Fibroblast of pulmonary artery (primary cell): ENCODE measurements around the gene SMYD2.

Experiments
- DNase-seq: peaks from one replicate; pipeline ENCODE4 v3.0.0-alpha.2; 2010; ENCODE audit warnings: low read depth
- H3K4me3 ChIP-seq: replicated peaks from 2 replicates; pipeline ENCODE4 v1.5.1; 2011; ENCODE audit warnings: low read depth, mild to moderate bottlenecking, control low read depth, low read length, moderate library complexity
- TF ChIP-seq, protein P1 (sequence below): IDR thresholded peaks from 2 replicates; pipeline ENCODE4 v1.5.1; 2011; ENCODE audit warnings: mild to moderate bottlenecking, control low read depth, low read length, inconsistent platforms; ENCODE audit errors: missing control alignments

The SMYD2 gene

DNA sequence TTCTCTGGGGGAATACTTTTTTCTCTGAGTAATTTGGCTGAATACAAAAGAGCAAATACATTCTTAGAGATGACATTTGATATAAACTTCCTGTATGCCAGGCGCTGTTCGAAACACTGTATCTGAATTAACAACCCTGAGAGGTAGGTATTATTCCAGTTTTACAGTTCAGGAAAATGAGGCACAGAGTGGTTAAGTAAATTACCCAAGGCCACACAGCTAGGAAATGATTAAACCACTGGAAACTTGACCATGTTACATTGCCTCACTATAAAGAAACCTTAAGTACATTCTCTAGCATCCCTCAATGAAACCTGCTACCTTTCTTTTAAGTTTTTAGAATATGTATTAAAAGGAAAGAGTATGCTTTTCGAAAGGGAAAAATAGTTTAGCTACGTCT, 54.6 kb downstream of the SMYD2 start:
- no peak for DNase-seq

GRCh38 chr1:214337015-214337414, 56.1 kb downstream of the SMYD2 start:
- DNase-seq: no peak
- no peak overlapping the region for H3K4me3 ChIP-seq
- TF ChIP-seq, protein P1, sequence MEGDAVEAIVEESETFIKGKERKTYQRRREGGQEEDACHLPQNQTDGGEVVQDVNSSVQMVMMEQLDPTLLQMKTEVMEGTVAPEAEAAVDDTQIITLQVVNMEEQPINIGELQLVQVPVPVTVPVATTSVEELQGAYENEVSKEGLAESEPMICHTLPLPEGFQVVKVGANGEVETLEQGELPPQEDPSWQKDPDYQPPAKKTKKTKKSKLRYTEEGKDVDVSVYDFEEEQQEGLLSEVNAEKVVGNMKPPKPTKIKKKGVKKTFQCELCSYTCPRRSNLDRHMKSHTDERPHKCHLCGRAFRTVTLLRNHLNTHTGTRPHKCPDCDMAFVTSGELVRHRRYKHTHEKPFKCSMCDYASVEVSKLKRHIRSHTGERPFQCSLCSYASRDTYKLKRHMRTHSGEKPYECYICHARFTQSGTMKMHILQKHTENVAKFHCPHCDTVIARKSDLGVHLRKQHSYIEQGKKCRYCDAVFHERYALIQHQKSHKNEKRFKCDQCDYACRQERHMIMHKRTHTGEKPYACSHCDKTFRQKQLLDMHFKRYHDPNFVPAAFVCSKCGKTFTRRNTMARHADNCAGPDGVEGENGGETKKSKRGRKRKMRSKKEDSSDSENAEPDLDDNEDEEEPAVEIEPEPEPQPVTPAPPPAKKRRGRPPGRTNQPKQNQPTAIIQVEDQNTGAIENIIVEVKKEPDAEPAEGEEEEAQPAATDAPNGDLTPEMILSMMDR: no peak

More for the DNA sequence above, 54.6 kb downstream of the SMYD2 start:
- TF ChIP-seq, protein P1: no peak
- H3K4me3 ChIP-seq: no peak overlapping the region

GRCh38 chr1:214337511-214337910, 56.6 kb downstream of the SMYD2 start:
- DNase-seq: peak; percentile 85

DNA sequence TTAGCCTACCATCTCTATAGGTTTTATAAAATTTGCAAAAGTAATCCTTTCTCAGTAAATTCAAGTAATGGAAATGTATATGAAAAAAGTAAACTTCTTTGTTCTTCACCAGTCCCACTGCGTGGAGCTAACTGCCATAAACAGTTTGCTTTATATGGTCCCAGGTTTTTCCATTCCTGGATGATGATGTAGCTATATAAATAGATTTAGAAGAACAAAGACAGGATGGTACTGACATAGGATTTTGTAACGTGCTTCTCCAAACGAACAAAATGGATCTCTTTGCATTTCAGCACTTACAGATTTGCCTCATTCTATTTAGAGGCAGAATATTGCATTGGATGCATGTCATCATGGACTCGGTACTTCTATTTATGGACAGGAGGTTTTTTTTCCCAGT, 57.3 kb downstream of the SMYD2 start:
- TF ChIP-seq, protein P1: no peak
- no peak for DNase-seq
- H3K4me3 ChIP-seq: no peak overlapping the region

More at GRCh38 chr1:214337511-214337910, 56.6 kb downstream of the SMYD2 start:
- H3K4me3 ChIP-seq: no peak overlapping the region
- TF ChIP-seq, protein P1: no peak

- no peak overlapping the region for H3K4me3 ChIP-seq
- DNase-seq: no peak
- TF ChIP-seq, protein P1: no peak
Observed at GRCh38 chr1:214341459-214341858, 60.5 kb downstream of the SMYD2 start.

DNA sequence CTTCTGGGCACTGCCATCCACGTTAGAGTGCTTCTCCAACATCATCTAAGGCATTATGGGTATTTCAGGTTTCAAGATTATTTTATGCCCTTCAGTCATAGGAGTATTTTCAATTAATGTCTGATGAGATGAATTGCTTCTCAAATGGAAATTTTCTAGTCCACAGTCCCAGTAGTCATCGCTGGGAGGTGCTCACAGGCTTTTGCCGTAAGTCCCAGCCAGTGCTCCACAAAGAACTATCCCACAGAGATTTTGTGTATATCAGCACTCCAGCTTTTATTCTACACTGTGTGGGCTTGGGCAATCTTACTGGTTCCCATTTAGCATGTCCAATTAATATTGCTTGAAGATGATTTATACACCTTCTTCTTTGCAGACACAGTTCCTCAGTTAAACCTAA, 61.0 kb downstream of the SMYD2 start:
- peak; percentile 18 for DNase-seq
- TF ChIP-seq, protein P1: peak; percentile 8

GRCh38 chr1:214342525-214342924, 61.6 kb downstream of the SMYD2 start:
- H3K4me3 ChIP-seq: no peak overlapping the region
- no peak for DNase-seq
- TF ChIP-seq, protein P1: no peak

More for the DNA sequence above, 61.0 kb downstream of the SMYD2 start:
- H3K4me3 ChIP-seq: no peak overlapping the region
